ENCODE data around the gene AKR1B1. TPM values are rescaled to one million over a fixed set of nuclear protein-coding genes. Genes with fewer than 3 reads are reported as not detected.
A peak's percentile ranks its signal among the peaks of the same experiment; 100 is the strongest.

AKR1B1 gene
- total RNA-seq, 4 donors from 2014 or later = 17.8 to 47.5 (median 31.0) TPM

DNA sequence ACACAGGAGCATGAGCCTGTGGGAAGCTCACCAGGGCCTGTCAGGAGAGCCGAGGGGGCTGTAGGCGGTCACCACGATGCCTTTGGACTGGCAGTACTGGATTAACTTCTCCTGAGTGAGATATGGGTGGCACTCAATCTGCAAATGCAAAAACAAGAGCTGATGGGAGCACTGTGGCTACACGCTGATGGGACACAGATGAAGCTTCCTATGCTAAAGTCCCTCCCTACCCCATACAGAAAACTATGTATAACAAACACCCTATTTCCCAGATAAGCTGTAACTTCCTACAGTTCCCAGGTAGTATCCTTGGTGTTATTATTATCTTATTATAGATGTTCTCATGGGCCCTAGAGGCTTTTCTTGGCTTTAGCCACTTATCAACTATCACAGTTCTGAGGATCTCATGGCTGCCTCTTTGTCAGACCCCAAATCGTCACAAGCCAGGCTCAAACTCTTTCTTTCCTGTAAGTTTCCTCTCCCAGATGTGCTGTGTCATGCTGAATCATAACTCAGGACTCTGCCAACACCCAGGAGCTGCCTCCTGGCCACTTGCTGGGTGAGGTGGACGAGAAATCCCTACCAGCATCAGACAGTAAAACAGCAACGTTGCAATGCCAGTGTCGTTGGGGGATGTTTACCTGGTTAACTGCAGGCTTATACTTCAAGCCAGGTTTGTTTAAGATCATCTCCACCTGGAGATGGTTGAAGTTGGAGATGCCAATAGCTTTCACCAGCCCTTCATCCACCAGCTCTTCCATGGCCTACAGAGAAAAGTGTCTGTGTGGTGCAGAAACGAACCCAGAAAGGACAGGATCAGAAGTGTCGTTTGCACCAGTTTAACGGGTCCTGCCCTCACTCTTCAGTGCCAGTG is 10.3 kb downstream of the AKR1B1 start:
- TF ChIP-seq, protein P1, sequence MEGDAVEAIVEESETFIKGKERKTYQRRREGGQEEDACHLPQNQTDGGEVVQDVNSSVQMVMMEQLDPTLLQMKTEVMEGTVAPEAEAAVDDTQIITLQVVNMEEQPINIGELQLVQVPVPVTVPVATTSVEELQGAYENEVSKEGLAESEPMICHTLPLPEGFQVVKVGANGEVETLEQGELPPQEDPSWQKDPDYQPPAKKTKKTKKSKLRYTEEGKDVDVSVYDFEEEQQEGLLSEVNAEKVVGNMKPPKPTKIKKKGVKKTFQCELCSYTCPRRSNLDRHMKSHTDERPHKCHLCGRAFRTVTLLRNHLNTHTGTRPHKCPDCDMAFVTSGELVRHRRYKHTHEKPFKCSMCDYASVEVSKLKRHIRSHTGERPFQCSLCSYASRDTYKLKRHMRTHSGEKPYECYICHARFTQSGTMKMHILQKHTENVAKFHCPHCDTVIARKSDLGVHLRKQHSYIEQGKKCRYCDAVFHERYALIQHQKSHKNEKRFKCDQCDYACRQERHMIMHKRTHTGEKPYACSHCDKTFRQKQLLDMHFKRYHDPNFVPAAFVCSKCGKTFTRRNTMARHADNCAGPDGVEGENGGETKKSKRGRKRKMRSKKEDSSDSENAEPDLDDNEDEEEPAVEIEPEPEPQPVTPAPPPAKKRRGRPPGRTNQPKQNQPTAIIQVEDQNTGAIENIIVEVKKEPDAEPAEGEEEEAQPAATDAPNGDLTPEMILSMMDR (IDR thresholded peaks at IDR 0.05) = no peak
- TF ChIP-seq POLR2A (IDR thresholded peaks at IDR 0.05) = no peak
- Histone ChIP-seq H3K36me3 (peaks cover 20 to 82% (median 34%) of the 10 kb centered on the region in 3 donors), H3K4me3 (no peak overlapping the region), H3K27me3 (no peaks in the 10 kb centered on the region), H3K9me3 (no peaks in the 10 kb centered on the region), H3K4me1 (peaks cover 9 to 57% (median 12%) of the 10 kb centered on the region in 3 donors), H3K27ac (peak overlapping the region in 1 of 4 donors; percentile 9)
- intact Hi-C loops (cut with DNase I) = no loop called here
- DNase-seq = no peak
- WGBS, 2 donors = 64 to 70% methylated on average over 7 to 8 of the region's 11 CpGs

DNA sequence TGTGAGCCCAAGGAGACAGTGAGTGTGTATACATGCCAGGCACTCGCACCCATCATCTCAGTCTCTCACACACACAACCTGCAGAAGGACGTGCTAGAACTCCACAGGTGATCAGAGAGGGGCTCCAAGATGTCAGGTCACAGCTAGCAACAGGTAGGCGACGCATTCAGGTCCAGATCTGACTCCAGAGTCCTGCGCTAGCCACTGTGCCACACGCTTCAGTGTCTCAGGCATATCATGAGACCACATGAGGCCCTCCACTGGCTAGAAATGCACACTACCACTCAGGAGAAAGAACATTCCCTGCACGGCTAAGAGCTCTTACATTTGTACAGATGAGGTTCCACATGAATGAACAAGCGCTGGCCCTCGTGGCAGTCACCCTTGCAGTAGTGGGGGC is 11.5 kb downstream of the AKR1B1 start:
- WGBS, 2 donors = 87 to 92% methylated on average over 8 to 9 of the region's 9 CpGs
- H3K36me3 ChIP-seq = peaks cover 20 to 94% (median 37%) of the 10 kb centered on the region in 3 donors
- no peak for DNase-seq

DNA sequence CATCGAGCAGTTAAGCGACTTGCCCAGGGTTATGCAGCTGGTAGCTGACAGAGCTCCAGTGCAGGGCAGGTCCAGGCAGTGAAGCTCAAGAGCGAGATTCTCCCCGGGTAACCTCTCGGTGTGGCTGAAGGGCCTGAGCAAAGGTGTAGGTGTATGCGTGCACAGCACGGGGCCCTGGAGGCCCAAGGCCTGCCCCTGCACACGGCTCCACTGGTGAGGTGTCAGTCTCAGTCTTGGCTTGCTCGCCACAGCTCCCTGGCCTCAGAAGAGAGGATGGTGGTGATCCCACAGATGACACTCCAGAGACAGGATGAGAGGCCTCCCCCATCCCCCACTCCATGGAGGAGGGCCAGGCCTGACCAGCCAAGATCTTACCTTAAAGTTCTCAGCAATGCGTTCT is 12.0 kb downstream of the AKR1B1 start:
- no peaks in the 10 kb centered on the region for H3K9me3 ChIP-seq
- WGBS, 2 donors = 84 to 85% methylated on average over 5 to 7 of the region's 10 CpGs
- no peak for TF ChIP-seq POLR2A (IDR thresholded peaks at IDR 0.05)
- TF ChIP-seq, protein P1 (IDR thresholded peaks at IDR 0.05) = no peak
- intact Hi-C loops (cut with DNase I) = no loop called here
- H3K4me3 ChIP-seq = no peak overlapping the region
- DNase-seq = no peak
- H3K36me3 ChIP-seq = peaks cover 20 to 98% (median 37%) of the 10 kb centered on the region in 3 donors
- H3K4me1 ChIP-seq = peaks cover 9 to 45% (median 9%) of the 10 kb centered on the region in 3 donors
- no peaks in the 10 kb centered on the region for H3K27me3 ChIP-seq
- no peak overlapping the region for H3K27ac ChIP-seq

More for the DNA sequence above, 11.5 kb downstream of the AKR1B1 start:
- H3K27ac ChIP-seq = no peak overlapping the region
- H3K27me3 ChIP-seq = no peaks in the 10 kb centered on the region
- intact Hi-C loops (cut with DNase I) = no loop called here
- no peaks in the 10 kb centered on the region for H3K9me3 ChIP-seq
- no peak overlapping the region for H3K4me3 ChIP-seq
- H3K4me1 ChIP-seq = peaks cover 9 to 50% (median 9%) of the 10 kb centered on the region in 3 donors
- TF ChIP-seq, protein P1 (IDR thresholded peaks at IDR 0.05) = no peak
- TF ChIP-seq POLR2A (IDR thresholded peaks at IDR 0.05) = no peak

DNA sequence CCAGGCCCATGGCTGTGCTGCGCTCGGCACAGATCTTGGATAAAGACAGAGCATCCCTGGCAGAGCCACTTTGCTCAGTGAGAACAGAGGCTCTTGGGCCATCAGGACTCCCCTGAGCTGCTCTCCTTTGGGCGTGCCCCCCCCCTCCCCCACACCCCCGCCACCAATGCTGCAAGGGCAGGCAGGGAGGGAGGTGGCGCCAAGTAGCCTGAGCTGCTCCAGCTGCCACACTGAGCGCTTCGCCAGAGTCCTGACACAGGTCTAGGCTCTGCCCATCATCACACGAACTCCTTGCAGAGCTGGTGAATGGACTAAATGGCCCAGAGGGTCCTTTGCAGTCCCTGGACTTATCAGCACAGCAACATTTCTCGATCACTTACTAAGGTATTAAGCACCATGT is 12.5 kb downstream of the AKR1B1 start:
- 53 to 85% methylated on average over 3 to 4 of the region's 9 CpGs for WGBS, 2 donors
- TF ChIP-seq, protein P1 (IDR thresholded peaks at IDR 0.05) = no peak
- no peak for TF ChIP-seq POLR2A (IDR thresholded peaks at IDR 0.05)
- intact Hi-C loops (cut with DNase I) = no loop called here
- Histone ChIP-seq H3K4me1 (peaks cover 9 to 42% (median 9%) of the 10 kb centered on the region in 3 donors), H3K9me3 (no peaks in the 10 kb centered on the region), H3K27ac (no peak overlapping the region), H3K4me3 (no peak overlapping the region), H3K36me3 (peaks cover 20 to 100% (median 37%) of the 10 kb centered on the region in 3 donors), H3K27me3 (no peaks in the 10 kb centered on the region)
- no peak for DNase-seq

DNA sequence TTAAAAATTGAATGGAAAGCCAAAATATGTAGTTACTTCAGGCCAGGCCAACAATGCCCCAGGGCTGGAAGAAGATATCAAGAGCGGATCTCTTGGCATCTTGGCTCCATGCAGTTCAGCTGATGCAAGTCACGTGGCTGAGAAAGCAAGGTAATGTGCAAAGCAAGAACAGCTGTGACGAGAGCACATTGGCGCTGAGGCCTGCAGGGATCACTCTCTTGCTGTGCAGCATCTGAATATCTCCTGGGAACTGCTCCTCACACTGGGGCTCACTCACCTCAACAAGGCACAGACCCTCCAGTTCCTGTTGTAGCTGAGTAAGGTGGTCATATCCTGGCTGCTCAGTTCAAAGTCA is 14.0 kb downstream of the AKR1B1 start:
- no peak for DNase-seq
- 82 to 96% methylated on average over 3 to 4 of the region's 4 CpGs for WGBS, 2 donors
- TF ChIP-seq, protein P1 (IDR thresholded peaks at IDR 0.05) = no peak
- no peak for TF ChIP-seq POLR2A (IDR thresholded peaks at IDR 0.05)
- intact Hi-C loops (cut with DNase I) = no loop called here
- Histone ChIP-seq H3K4me1 (peaks cover 9 to 31% (median 9%) of the 10 kb centered on the region in 3 donors), H3K27ac (peak overlapping the region in 2 of 4 donors; percentile 34 to 48), H3K36me3 (peaks cover 20 to 100% (median 28%) of the 10 kb centered on the region in 3 donors), H3K9me3 (no peaks in the 10 kb centered on the region), H3K27me3 (no peaks in the 10 kb centered on the region), H3K4me3 (no peak overlapping the region)

Measured in esophagus squamous epithelium (tissue), 5 donors.